CD4-positive, alpha-beta T cell (primary cell): ENCODE results near the gene SLC25A24. TPM values are rescaled to one million over a fixed set of nuclear protein-coding genes. Genes with fewer than 3 reads are reported as not detected.
A peak's percentile ranks its signal among the peaks of the same experiment; 100 is the strongest.

ENCODE experiments used
- ATAC-seq: fragments of 200-7000 bp; cut with Tn5 transposase; one replicate; pipeline ENCODE4 v1.10.0; 2022; ENCODE audit warnings: mild to moderate bottlenecking; ENCODE audit not compliant: poor library complexity
- CTCF ChIA-PET: fragments of 350-600 bp; sonication (Branson Sonifier 250); formaldehyde crosslinking; loops from one replicate; lab custom pipeline; 2021; ENCODE audit warnings: antibody characterized with exemption, inconsistent platforms; lab: Charles Lee
- POLR2A ChIA-PET: fragments of 350-600 bp; sonication (Branson Sonifier 250); formaldehyde crosslinking; loops from one replicate; lab custom pipeline; 2021; ENCODE audit warnings: antibody characterized with exemption, inconsistent platforms; lab: Charles Lee
- DNase-seq, 14 experiments: peaks; one replicate each; pipeline ENCODE4 v3.0.0-alpha.2; 2013 to 2020; ENCODE audit warnings: mixed read lengths in 2 of 14
- H3K27ac ChIP-seq, 2 donors: one replicate each; pipeline versions ENCODE4 v1.5.1 to v1.7.0; 2013; ENCODE audit warnings: low read length in 2 of 2, low read depth in 1 of 2, mild to moderate bottlenecking in 1 of 2
- H3K27me3 ChIP-seq, 2 experiments: 1 replicate in 1 of 2; 2 replicates in 1 of 2; pipeline versions ENCODE4 v1.6.1 to v1.7.0; 2013; ENCODE audit warnings: low read length in 2 of 2, control low read depth in 1 of 2, mild to moderate bottlenecking in 1 of 2, moderate library complexity in 1 of 2; ENCODE audit not compliant: insufficient read depth in 2 of 2, control insufficient read depth in 1 of 2
- H3K36me3 ChIP-seq: one replicate; pipeline ENCODE4 v1.6.1; 2013; ENCODE audit warnings: low read length, control low read depth; ENCODE audit not compliant: insufficient read depth
- H3K4me1 ChIP-seq: one replicate; pipeline ENCODE4 v1.6.1; 2013; ENCODE audit warnings: low read length, control low read depth; ENCODE audit not compliant: insufficient read depth
- H3K4me3 ChIP-seq: one replicate; pipeline ENCODE4 v1.5.1; 2013; ENCODE audit warnings: mild to moderate bottlenecking, low read length, moderate library complexity
- H3K9me3 ChIP-seq, 2 experiments: 1 replicate in 1 of 2; 2 replicates in 1 of 2; pipeline versions ENCODE4 v1.6.1 to v1.7.0; 2013; ENCODE audit warnings: low read length in 2 of 2, mild to moderate bottlenecking in 2 of 2, control low read depth in 1 of 2, moderate library complexity in 1 of 2; ENCODE audit not compliant: control insufficient read depth in 1 of 2, insufficient read depth in 1 of 2
- H3K27ac Mint-ChIP-seq: one replicate; pipeline ENCODE4 v1.8.0; 2020; ENCODE audit warnings: mixed read lengths
- H3K27me3 Mint-ChIP-seq: one replicate; pipeline ENCODE4 v1.8.0; 2021; ENCODE audit warnings: mixed read lengths
- H3K36me3 Mint-ChIP-seq: one replicate; pipeline ENCODE4 v1.8.0; 2021; ENCODE audit warnings: low read depth, mixed read lengths
- H3K4me1 Mint-ChIP-seq: one replicate; pipeline ENCODE4 v1.8.0; 2021; ENCODE audit warnings: low read depth, mixed read lengths
- H3K4me3 Mint-ChIP-seq: one replicate; pipeline ENCODE4 v1.8.0; 2020; ENCODE audit warnings: mild to moderate bottlenecking, mixed read lengths
- H3K9me3 Mint-ChIP-seq: one replicate; pipeline ENCODE4 v1.8.0; 2020; ENCODE audit warnings: mixed read lengths
- CTCF ChIP-seq: fragments of 200-600 bp; IDR thresholded peaks from one replicate; pipeline ENCODE4 v1.8.0; 2022; ENCODE audit warnings: antibody characterized with exemption, mild to moderate bottlenecking
- intact Hi-C, 2 experiments: fragments of 100-400 bp; cut with DNase I in 1 of 2; cut with micrococcal nuclease in 1 of 2; formaldehyde crosslinking; loops; one replicate each; pipeline versions ENCODE4 v1.15.1 to v1.9.0; 2023 to 2025; cut with DNase I, micrococcal nuclease
- total RNA-seq, 174 experiments: library from RNA in 2 of 174; stranded (reverse) in 2 of 174; gene quantifications; one replicate each; pipeline ENCODE4 v1.2.3 and lab custom pipeline; 2021 to 2026

SLC25A24 gene
- total RNA-seq, 2 experiments from 2014 or later, result 4.9 to 5.5 TPM

- H3K36me3 ChIP-seq, result no peaks in the 10 kb centered on the region
- H3K4me3 ChIP-seq, result peak overlapping the region; percentile 97
- peak overlapping the region; percentile 42 to 79 for H3K27ac ChIP-seq
- peak; percentile 41 for TF ChIP-seq CTCF
- Mint-ChIP-seq H3K4me3 (peak overlapping the region; percentile 94), H3K36me3 (peaks cover 3% of the 10 kb centered on the region), H3K4me1 (peaks cover 34% of the 10 kb centered on the region), H3K27me3 (no peaks in the 10 kb centered on the region), H3K27ac (peak overlapping the region; percentile 76), H3K9me3 (no peaks in the 10 kb centered on the region)
- ChIA-PET POLR2A (interaction anchor here (0.6 to 2.3 kb wide), 17 partner anchors 9 to 899 kb away, joined by 3 to 21 read pairs (median 4); partner anchors contain the start of genes CLCC1, EEIG2, HENMT1 and PRPF38B), CTCF (interaction anchor here (1.0 to 1.9 kb wide), 4 partner anchors 10 to 491 kb away, joined by 3 to 5 read pairs (median 3); partner anchors contain the start of gene PRPF38B)
- ATAC-seq (peak; percentile 68), DNase-seq (peak in 12 of 14 experiments; percentile 5 to 78 (median 28))
- H3K4me1 ChIP-seq, result peaks cover 16% of the 10 kb centered on the region
- no peaks in the 10 kb centered on the region for H3K9me3 ChIP-seq
- intact Hi-C loops, result loop anchor here in 1 of 2 experiments (5.0 kb wide), 1 partner anchor 447 kb away; no protein-coding TSS in a partner anchor
- H3K27me3 ChIP-seq, result no peaks in the 10 kb centered on the region
Measured at GRCh38 chr1:108200687-108201051, 526 bp upstream of the SLC25A24 start.

- peak in 2 of 14 experiments; percentile 10 to 21 for DNase-seq
- Mint-ChIP-seq H3K27ac (peak overlapping the region; percentile 83), H3K27me3 (no peaks in the 10 kb centered on the region), H3K9me3 (no peaks in the 10 kb centered on the region), H3K4me1 (peaks cover 34% of the 10 kb centered on the region), H3K36me3 (peaks cover 15% of the 10 kb centered on the region), H3K4me3 (peak overlapping the region; percentile 92)
- POLR2A ChIA-PET, result interaction anchor here (1.1 to 2.3 kb wide), 5 partner anchors 13 to 764 kb away, joined by 4 to 21 read pairs (median 4); partner anchors contain the start of genes CLCC1, EEIG2 and HENMT1
- TF ChIP-seq CTCF, result no peak
- H3K36me3 ChIP-seq, result peaks cover 4% of the 10 kb centered on the region
- peaks cover 16% of the 10 kb centered on the region for H3K4me1 ChIP-seq
- H3K4me3 ChIP-seq, result peak overlapping the region; percentile 97
- intact Hi-C loops, result loop anchor here in 1 of 2 experiments (5.0 kb wide), 1 partner anchor 422 kb away; no protein-coding TSS in a partner anchor
- H3K27ac ChIP-seq, result peak overlapping the region in 1 of 2 donors; percentile 16
- ATAC-seq, result no peak
- no peaks in the 10 kb centered on the region for H3K27me3 ChIP-seq
- CTCF ChIA-PET, result no interaction called here
- H3K9me3 ChIP-seq, result no peaks in the 10 kb centered on the region
Measured at GRCh38 chr1:108199201-108199691, 897 bp downstream of the SLC25A24 start.

- ChIA-PET CTCF (interaction anchor here (0.6 kb wide), 1 partner anchor 15 kb away, joined by 3 read pairs; no protein-coding TSS in a partner anchor), POLR2A (no interaction called here)
- Mint-ChIP-seq H3K27me3 (no peaks in the 10 kb centered on the region), H3K27ac (no peak overlapping the region), H3K36me3 (peaks cover 54% of the 10 kb centered on the region), H3K9me3 (peaks cover 2% of the 10 kb centered on the region), H3K4me1 (peaks cover 19% of the 10 kb centered on the region), H3K4me3 (no peak overlapping the region)
- intact Hi-C loops, result no loop called here
- Histone ChIP-seq H3K4me1 (peaks cover 9% of the 10 kb centered on the region), H3K27ac (no peak overlapping the region), H3K9me3 (peaks cover 10 to 12% of the 10 kb centered on the region in 2 experiments), H3K27me3 (no peaks in the 10 kb centered on the region), H3K4me3 (no peak overlapping the region), H3K36me3 (peaks cover 4% of the 10 kb centered on the region)
- TF ChIP-seq CTCF, result no peak
- DNase-seq (no peak), ATAC-seq (no peak)
Measured at GRCh38 chr1:108194051-108194450, 6.1 kb downstream of the SLC25A24 start.
